ENCODE results near the gene TYRP1. TPM values are rescaled to one million over a fixed set of nuclear protein-coding genes. Genes with fewer than 3 reads are reported as not detected.

The TYRP1 gene
- total RNA-seq, 4 donors from 2014 or later = 0.81 to 2.2 TPM; not detected in 2

DNA sequence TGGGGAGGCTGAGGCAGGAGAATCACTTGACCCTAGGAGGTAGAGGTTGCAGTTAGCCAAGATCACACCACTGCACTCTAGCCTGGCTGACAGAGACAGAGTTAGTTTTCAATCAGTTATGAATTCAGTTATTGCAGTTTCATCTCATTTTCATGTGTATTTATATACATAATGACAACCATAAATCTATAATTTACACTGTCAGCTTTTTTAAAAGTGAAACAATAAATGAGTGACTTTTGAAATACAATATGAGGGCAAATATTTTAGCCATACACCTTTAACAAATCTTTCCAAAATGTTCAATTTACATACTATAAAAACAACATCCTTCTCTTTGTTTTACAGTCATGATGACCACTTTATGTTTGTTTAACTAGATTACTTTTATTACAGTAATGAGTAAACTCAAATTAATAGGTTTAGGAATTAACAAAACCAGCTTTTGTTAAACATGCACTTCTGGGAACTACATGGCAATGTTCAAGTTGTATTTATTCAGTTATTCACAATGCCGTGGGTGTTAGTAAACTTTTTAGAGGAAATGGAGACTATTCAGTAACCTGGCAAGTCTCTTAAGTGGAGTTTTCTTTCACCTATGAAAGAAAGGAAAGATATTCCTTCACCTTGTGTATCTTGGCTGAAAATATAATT is 12.7 kb downstream of the TYRP1 start:
- Histone ChIP-seq H3K9me3 (no peaks in the 10 kb centered on the region), H3K4me1 (no peaks in the 10 kb centered on the region), H3K36me3 (no peaks in the 10 kb centered on the region), H3K27ac (no peak overlapping the region), H3K27me3 (no peaks in the 10 kb centered on the region), H3K4me3 (no peak overlapping the region)
- no peak for ATAC-seq
- no peak for TF ChIP-seq EP300 (IDR thresholded peaks at IDR 0.05)
- no peak for TF ChIP-seq POLR2A (IDR thresholded peaks at IDR 0.05)
- no peak for TF ChIP-seq POLR2AphosphoS5 (IDR thresholded peaks at IDR 0.05)
- TF ChIP-seq, protein P1, sequence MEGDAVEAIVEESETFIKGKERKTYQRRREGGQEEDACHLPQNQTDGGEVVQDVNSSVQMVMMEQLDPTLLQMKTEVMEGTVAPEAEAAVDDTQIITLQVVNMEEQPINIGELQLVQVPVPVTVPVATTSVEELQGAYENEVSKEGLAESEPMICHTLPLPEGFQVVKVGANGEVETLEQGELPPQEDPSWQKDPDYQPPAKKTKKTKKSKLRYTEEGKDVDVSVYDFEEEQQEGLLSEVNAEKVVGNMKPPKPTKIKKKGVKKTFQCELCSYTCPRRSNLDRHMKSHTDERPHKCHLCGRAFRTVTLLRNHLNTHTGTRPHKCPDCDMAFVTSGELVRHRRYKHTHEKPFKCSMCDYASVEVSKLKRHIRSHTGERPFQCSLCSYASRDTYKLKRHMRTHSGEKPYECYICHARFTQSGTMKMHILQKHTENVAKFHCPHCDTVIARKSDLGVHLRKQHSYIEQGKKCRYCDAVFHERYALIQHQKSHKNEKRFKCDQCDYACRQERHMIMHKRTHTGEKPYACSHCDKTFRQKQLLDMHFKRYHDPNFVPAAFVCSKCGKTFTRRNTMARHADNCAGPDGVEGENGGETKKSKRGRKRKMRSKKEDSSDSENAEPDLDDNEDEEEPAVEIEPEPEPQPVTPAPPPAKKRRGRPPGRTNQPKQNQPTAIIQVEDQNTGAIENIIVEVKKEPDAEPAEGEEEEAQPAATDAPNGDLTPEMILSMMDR (IDR thresholded peaks at IDR 0.05) = no peak
- WGBS, 2 donors (ENCODE audit: low coverage in 1 of 2) = 32 to 36% methylated on average over 1 of the region's 1 CpG

DNA sequence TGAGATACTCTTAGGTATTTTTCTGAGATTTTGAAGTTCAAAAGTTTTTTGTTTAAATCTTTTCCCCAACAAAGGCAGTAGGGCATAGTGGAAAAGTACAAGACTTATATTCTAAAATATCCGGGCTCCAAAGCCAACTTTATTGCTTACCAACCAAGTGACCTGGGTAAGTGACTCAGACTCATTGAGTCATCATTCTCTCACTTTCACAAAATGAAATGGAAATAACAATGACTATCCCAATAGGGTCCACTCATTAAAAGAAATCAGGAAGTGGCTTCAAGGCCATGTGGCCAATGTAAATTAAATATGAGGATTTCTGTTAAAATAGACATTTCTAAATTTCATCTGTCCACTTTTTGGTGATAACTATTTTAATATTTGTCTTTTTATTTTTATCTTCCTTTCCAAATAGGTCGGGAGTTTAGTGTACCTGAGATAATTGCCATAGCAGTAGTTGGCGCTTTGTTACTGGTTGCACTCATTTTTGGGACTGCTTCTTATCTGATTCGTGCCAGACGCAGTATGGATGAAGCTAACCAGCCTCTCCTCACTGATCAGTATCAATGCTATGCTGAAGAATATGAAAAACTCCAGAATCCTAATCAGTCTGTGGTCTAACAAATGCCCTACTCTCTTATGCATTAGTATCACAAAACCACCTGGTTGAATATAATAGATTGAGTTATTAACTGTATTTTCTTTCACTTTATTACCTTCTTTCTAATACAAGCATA is 15.5 kb downstream of the TYRP1 start:
- TF ChIP-seq POLR2AphosphoS5 (IDR thresholded peaks at IDR 0.05) (no peak), EP300 (IDR thresholded peaks at IDR 0.05) (no peak), POLR2A (IDR thresholded peaks at IDR 0.05) (no peak)
- TF ChIP-seq, protein P1 (IDR thresholded peaks at IDR 0.05) = no peak
- Histone ChIP-seq H3K4me3 (no peak overlapping the region), H3K27ac (no peak overlapping the region), H3K4me1 (no peaks in the 10 kb centered on the region), H3K36me3 (no peaks in the 10 kb centered on the region), H3K9me3 (no peaks in the 10 kb centered on the region), H3K27me3 (no peaks in the 10 kb centered on the region)
- WGBS, 2 donors (ENCODE audit: low coverage in 1 of 2) = 72 to 94% methylated on average over 5 of the region's 5 CpGs
- ATAC-seq = no peak

DNA sequence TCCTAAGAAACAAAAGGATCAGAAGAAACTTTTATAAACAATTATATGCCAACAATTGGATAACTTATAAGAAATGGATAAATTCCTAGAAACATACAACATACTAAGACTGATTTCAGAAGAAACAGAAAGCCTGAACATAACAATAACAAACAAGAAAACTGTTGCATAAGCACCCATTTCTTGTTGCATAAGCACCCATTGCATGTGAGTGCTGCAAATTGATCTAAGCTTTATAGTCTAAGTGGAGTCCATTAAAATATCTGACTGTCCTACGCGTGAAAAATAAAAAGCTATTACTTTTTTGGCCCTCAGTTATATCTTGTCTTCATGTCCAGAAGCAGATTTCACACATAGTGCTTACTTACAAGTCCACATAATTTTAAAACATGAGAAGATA is 19.3 kb downstream of the TYRP1 start:
- Histone ChIP-seq H3K27me3 (no peaks in the 10 kb centered on the region), H3K36me3 (no peaks in the 10 kb centered on the region), H3K9me3 (no peaks in the 10 kb centered on the region), H3K4me3 (no peak overlapping the region), H3K27ac (no peak overlapping the region), H3K4me1 (no peaks in the 10 kb centered on the region)
- TF ChIP-seq, protein P1 (IDR thresholded peaks at IDR 0.05) = no peak
- TF ChIP-seq EP300 (IDR thresholded peaks at IDR 0.05) (no peak), POLR2A (IDR thresholded peaks at IDR 0.05) (no peak), POLR2AphosphoS5 (IDR thresholded peaks at IDR 0.05) (no peak)
- no peak for ATAC-seq
- 77 to 86% methylated on average over 2 of the region's 2 CpGs for WGBS, 2 donors (ENCODE audit: low coverage in 1 of 2)

DNA sequence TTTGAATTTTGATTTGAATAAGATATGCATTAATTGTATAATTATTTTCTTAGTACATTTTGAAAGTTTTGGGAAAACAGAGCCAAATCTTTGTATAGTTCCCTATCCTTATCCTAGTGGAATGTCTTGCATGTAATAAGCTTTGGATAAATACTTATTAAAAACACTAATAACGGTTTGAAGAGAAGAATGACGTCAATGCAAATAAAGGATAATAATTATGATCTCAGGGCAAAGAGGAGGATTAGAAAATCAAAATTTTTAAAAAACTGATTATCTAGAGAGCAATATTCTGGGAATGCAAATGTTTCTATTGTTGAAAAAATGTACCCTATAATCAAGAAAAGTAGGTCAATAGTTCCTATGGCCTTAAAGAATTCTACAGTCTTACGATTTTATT is 22.1 kb downstream of the TYRP1 start:
- no peak overlapping the region for H3K4me3 ChIP-seq
- ATAC-seq = no peak
- H3K4me1 ChIP-seq = no peaks in the 10 kb centered on the region
- no peak overlapping the region for H3K27ac ChIP-seq
- no peaks in the 10 kb centered on the region for H3K27me3 ChIP-seq
- H3K9me3 ChIP-seq = no peaks in the 10 kb centered on the region
- H3K36me3 ChIP-seq = no peaks in the 10 kb centered on the region
- TF ChIP-seq POLR2AphosphoS5 (IDR thresholded peaks at IDR 0.05) = no peak
- no peak for TF ChIP-seq EP300 (IDR thresholded peaks at IDR 0.05)
- no peak for TF ChIP-seq POLR2A (IDR thresholded peaks at IDR 0.05)
- TF ChIP-seq, protein P1 (IDR thresholded peaks at IDR 0.05) = no peak
- WGBS, 2 donors (ENCODE audit: low coverage in 1 of 2) = 90 to 92% methylated on average over 3 of the region's 3 CpGs

All from gastroesophageal sphincter (tissue), 4 donors.